Lower leg skin (tissue), 4 donors: ENCODE data around the gene IBTK. TPM values are rescaled to one million over a fixed set of nuclear protein-coding genes. Genes with fewer than 3 reads are reported as not detected.

ENCODE experiments used
- DNase-seq, 2 donors: peaks; one replicate each; pipeline ENCODE4 v3.0.0-alpha.2; 2019; ENCODE audit warnings: low spot score in 2 of 2
- H3K4me3 ChIP-seq: fragments of 200-600 bp; sonication (generic); 2 replicates; pipeline ENCODE4 v1.5.1; 2017; ENCODE audit warnings: mild to moderate bottlenecking, low read depth; ENCODE audit not compliant: poor library complexity, severe bottlenecking
- POLR2A ChIP-seq, 2 donors: fragments of 450-650 bp; IDR thresholded peaks; one replicate each; pipeline ENCODE4 v1.6.1; 2016 to 2017; ENCODE audit warnings: antibody characterized with exemption in 2 of 2, mild to moderate bottlenecking in 1 of 2, moderate library complexity in 1 of 2
- whole genome bisulfite sequencing, 2 donors: methylation state at CpG; one replicate each; pipeline ENCODE4 v1.1.5; 2018; 5-methylcytosine and 5-hydroxymethylcytosine counted together
- intact Hi-C: fragments of 100-400 bp; cut with DNase I; formaldehyde crosslinking; loops from one replicate; pipeline ENCODE4 v1.15.0; 2023; ENCODE audit warnings: low total_unique reads
- total RNA-seq, 4 donors: library from RNA; depleted of rRNA; stranded (reverse); fragments of >200 nt; gene quantifications; one replicate each; pipeline ENCODE4 v1.1.0, GENCODE V29; 2016
- TF ChIP-seq, protein P1 (sequence below), 3 donors: fragments of 450-650 bp; IDR thresholded peaks; one replicate each; pipeline ENCODE4 v1.5.1; 2016; ENCODE audit warnings: antibody characterized with exemption in 3 of 3, mild to moderate bottlenecking in 3 of 3, moderate library complexity in 2 of 3

The IBTK gene
- total RNA-seq, 4 donors from 2014 or later = 10.7 to 15.3 (median 12.6) TPM

DNA sequence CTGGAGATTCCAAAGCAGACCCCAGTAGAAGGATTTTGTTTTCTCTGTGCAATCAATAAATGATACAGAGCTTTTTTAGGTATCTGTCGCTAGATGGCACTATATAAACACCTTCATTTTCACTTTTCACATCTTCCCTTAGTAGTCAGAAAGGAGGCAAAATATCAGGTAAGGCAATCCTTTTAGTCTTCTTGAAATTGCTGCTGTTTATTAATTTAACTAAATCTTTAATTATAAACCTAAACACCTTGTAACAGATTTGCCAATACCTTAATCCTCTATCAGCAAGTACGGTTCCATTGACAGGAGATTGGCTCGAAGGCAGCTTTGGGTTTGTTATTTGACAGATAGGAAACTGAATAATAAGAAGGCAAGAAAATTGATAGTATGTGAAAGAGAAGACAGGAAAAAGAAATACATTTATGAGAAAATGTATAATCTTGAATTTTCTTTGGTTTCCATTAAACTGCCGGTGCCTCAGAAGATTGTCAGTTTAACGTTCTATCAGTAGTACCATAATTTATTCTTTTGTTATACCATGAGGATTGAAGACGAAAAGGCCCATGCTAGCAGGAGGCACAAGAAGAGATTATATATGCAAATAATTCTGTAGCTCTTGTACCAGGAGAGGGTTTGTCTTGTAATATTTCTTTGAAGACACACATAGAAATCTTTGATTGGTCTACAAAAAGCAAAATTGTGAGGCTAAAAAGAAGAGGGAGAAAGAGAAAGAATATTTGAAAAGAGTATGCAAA is 23.5 kb upstream of the IBTK start:
- H3K4me3 ChIP-seq = no peak overlapping the region
- no peak for DNase-seq
- intact Hi-C loops = loop anchor here (5.0 kb wide), 1 partner anchor 786 kb away; no protein-coding TSS in a partner anchor
- no peak for TF ChIP-seq POLR2A (IDR thresholded peaks at IDR 0.05)
- TF ChIP-seq, protein P1, sequence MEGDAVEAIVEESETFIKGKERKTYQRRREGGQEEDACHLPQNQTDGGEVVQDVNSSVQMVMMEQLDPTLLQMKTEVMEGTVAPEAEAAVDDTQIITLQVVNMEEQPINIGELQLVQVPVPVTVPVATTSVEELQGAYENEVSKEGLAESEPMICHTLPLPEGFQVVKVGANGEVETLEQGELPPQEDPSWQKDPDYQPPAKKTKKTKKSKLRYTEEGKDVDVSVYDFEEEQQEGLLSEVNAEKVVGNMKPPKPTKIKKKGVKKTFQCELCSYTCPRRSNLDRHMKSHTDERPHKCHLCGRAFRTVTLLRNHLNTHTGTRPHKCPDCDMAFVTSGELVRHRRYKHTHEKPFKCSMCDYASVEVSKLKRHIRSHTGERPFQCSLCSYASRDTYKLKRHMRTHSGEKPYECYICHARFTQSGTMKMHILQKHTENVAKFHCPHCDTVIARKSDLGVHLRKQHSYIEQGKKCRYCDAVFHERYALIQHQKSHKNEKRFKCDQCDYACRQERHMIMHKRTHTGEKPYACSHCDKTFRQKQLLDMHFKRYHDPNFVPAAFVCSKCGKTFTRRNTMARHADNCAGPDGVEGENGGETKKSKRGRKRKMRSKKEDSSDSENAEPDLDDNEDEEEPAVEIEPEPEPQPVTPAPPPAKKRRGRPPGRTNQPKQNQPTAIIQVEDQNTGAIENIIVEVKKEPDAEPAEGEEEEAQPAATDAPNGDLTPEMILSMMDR (IDR thresholded peaks at IDR 0.05) = no peak
- WGBS, 2 donors = 69 to 70% methylated on average over 6 of the region's 6 CpGs

DNA sequence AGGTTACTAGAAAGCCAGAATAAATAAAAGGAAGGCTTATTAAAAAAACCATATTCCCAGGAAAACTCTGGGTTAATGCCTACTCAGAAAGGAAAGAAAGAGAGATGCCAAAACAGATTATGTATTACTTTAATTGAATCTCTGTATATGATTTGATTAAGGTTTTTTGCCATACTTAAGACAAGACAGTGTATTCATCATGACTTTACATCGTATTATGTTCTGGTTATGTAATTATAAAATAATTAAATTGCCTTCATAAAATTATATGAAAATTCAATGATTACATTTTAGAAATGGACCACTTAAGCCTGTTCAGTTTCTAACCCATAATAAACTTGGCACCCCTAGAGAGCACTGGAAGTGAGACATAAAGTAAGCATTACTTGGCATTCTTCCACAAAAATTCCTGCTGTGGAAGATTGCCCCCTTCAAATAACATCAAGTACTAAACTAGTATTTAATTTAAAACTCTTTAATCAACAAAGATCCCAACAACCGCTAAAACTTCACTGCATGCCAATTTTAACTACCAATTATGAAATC is 20.8 kb upstream of the IBTK start:
- intact Hi-C loops = no loop called here
- DNase-seq = no peak
- WGBS, 2 donors = 55 to 69% methylated on average over 2 of the region's 2 CpGs
- H3K4me3 ChIP-seq = no peak overlapping the region
- TF ChIP-seq, protein P1 (IDR thresholded peaks at IDR 0.05) = no peak
- no peak for TF ChIP-seq POLR2A (IDR thresholded peaks at IDR 0.05)

DNA sequence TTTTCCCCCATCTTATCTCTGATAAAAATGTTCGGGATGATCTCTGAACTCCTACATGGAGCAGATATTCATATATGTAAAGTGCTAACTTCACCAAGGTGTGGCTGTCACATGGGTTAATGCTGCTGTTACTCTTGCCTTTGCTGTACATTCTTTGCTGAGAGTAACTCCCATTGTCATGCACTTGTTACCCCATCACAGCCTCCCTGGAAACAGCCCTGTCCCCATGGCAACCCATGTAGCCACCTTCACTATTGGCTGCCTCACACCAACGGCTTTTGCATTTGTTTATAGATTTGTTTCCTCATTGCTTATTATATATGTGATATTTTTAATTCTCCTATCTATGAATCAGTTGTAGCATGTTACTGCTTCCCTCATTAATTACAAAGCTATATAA is 17.3 kb upstream of the IBTK start:
- no peak for DNase-seq
- no peak for TF ChIP-seq POLR2A (IDR thresholded peaks at IDR 0.05)
- TF ChIP-seq, protein P1 (IDR thresholded peaks at IDR 0.05) = no peak
- intact Hi-C loops = no loop called here
- H3K4me3 ChIP-seq = no peak overlapping the region
- WGBS, 2 donors = 51 to 84% methylated on average over 2 of the region's 2 CpGs

DNA sequence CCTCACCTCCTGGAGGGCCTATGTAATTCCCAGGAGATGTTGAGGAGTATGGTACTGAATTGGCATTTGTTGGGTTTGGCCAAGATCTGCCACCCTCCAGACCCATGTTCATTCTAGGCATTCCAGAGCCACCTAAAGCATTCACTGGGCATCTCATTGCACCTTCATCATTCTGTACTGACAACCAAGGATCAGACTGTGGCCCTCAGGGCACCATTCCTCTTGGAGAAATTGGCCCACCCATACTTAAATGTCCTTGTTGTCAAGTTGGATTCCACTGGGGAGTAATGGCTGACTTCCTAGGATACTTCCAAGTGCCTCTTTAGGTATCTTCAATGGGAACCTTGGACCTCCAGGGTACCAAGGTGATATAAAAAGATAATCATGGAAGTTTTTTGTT is 16.8 kb upstream of the IBTK start:
- TF ChIP-seq, protein P1 (IDR thresholded peaks at IDR 0.05) = no peak
- TF ChIP-seq POLR2A (IDR thresholded peaks at IDR 0.05) = no peak
- intact Hi-C loops = no loop called here
- H3K4me3 ChIP-seq = no peak overlapping the region
- DNase-seq = no peak

DNA sequence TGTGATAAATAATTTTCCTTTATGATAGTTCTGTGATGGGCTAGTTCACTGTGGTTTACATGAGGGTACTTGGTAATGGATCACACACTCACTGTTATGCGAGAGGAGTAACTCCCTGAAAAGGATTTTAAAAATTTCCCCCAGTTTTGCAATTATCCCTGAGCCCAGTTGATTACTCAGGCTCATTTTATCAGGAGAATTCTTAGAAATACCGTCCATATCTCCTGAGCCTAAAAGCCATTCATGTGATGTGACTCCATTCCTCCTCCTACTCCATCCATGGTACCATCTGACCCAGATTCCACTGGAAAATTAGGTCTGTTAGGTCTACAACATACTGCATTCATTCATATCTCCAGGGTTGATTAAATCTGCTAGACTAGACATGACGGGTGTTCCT is 16.4 kb upstream of the IBTK start:
- TF ChIP-seq, protein P1 (IDR thresholded peaks at IDR 0.05) = no peak
- TF ChIP-seq POLR2A (IDR thresholded peaks at IDR 0.05) = no peak
- intact Hi-C loops = no loop called here
- H3K4me3 ChIP-seq = no peak overlapping the region
- 92 to 93% methylated on average over 3 of the region's 3 CpGs for WGBS, 2 donors
- no peak for DNase-seq
